Measurements from ENCODE around the gene FOXR2. TPM values are rescaled to one million over a fixed set of nuclear protein-coding genes. Genes with fewer than 3 reads are reported as not detected.

FOXR2 gene
- total and polyA plus RNA-seq, 2 of the 4 experiments (the other 2 are of a cell fraction): not detected

DNA sequence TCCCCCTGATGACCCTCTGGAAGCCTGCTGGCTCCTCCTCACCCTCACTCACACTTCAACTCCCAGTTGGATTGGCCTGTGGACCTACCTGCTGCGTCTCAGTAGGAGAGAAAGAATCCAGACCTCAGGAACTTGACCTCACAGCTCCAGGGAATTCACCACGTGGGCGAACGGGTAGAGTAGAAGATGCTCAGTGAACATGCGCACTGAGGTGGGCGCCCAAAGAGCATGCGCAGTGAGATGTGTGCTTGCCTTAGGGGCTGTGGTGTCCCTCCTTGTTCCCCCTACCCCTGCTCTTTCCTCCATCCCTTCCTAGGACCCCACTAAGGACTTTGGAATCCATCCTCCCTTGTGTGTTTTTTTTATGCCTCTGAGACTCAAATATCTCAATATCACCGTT is 12.9 kb downstream of the FOXR2 start:
- dilution Hi-C loops (cut with HindIII; ENCODE audit: low sequenced_read_pairs, unreplicated experiment) (no loop called here), intact Hi-C loops (cut with micrococcal nuclease) (no loop called here), in situ Hi-C loops (cut with MboI; ENCODE audit: low sequenced_read_pairs) (no loop called here)
- no peaks in the 10 kb centered on the region for H3K4me1 ChIP-seq (ENCODE audit: control insufficient read depth, insufficient read depth, low read length)
- no peak overlapping the region for H3K9ac ChIP-seq (ENCODE audit: low read depth, low read length)
- no peak overlapping the region for H4K5ac ChIP-seq (ENCODE audit: low read depth, low read length)
- no CpG with 5 or more reads among the region's 8 CpGs for WGBS, 2 experiments (ENCODE audit: extremely low coverage in 2 of 2, insufficient read length in 1 of 2)
- ATAC-seq (ENCODE audit: low read depth) (no peak), DNase-seq (no peak)
- no peak overlapping the region for H3K56ac ChIP-seq (ENCODE audit: extremely low read depth, insufficient read depth, low read length)
- H3K4me2 ChIP-seq (ENCODE audit: low read depth, low read length): no peak overlapping the region
- no peak overlapping the region for H2AFZ ChIP-seq (replicated peaks; ENCODE audit: low read length, poor library complexity)
- ChIA-PET CTCF (no interaction called here), POLR2A (ENCODE audit: unreplicated experiment) (no interaction called here)
- no peaks in the 10 kb centered on the region for H4K20me1 ChIP-seq (ENCODE audit: insufficient read depth, low read length)
- no peak overlapping the region for H3K14ac ChIP-seq (replicated peaks; ENCODE audit: low read depth, low read length)
- 0 out of 2 replicates have a peak, but pooled peaks cover 3% of the 10 kb centered on the region for H3K9me3 ChIP-seq (ENCODE audit: control insufficient read depth, insufficient read depth, low read length)
- H3K4ac ChIP-seq (ENCODE audit: low read depth, low read length): no peak overlapping the region
- H3K9me1 ChIP-seq (ENCODE audit: insufficient read depth, low read length): no peaks in the 10 kb centered on the region
- H3K18ac ChIP-seq (ENCODE audit: low read depth, low read length): no peak overlapping the region
- H3K4me3 ChIP-seq (ENCODE audit: insufficient read depth, low read depth, low read length): no peak overlapping the region
- H4K8ac ChIP-seq (ENCODE audit: low read depth in 2 of 2, low read length in 2 of 2): no peak overlapping the region
- no peaks in the 10 kb centered on the region for H3K27me3 ChIP-seq (ENCODE audit: control insufficient read depth, insufficient read depth, low read length)
- no peak overlapping the region for H2BK5ac ChIP-seq (ENCODE audit: low read depth, low read length, poor library complexity, severe bottlenecking)
- no peak overlapping the region for H4K91ac ChIP-seq (ENCODE audit: insufficient read depth, low read depth, low read length)
- no peak overlapping the region for H3K27ac ChIP-seq (ENCODE audit: insufficient read depth, low read length)
- H3K23ac ChIP-seq (ENCODE audit: low read depth, low read length): no peak overlapping the region
- H3K36me3 ChIP-seq (ENCODE audit: control insufficient read depth, insufficient read depth, low read length): no peaks in the 10 kb centered on the region
- TF ChIP-seq CEBPB (IDR thresholded peaks at IDR 0.05; ENCODE audit: low read depth, low read length): no peak
- no peak for TF ChIP-seq MAZ (IDR thresholded peaks at IDR 0.05; ENCODE audit: borderline replicate concordance, low read depth, low read length)
- TF ChIP-seq SMC3 (IDR thresholded peaks at IDR 0.05; ENCODE audit: low read depth, low read length): no peak
- TF ChIP-seq ELK1 (IDR thresholded peaks at IDR 0.05; ENCODE audit: borderline replicate concordance, low read depth, low read length): no peak
- no peak for TF ChIP-seq RAD21 (IDR thresholded peaks at IDR 0.05; ENCODE audit: low read length)
- no peak for TF ChIP-seq RCOR1 (IDR thresholded peaks at IDR 0.05; ENCODE audit: insufficient replicate concordance, low read length)
- TF ChIP-seq POLR2A (IDR thresholded peaks at IDR 0.05; ENCODE audit: low read depth, low read length): no peak
- TF ChIP-seq RFX5 (IDR thresholded peaks at IDR 0.05; ENCODE audit: low read depth, low read length): no peak
- no peak for TF ChIP-seq NFE2L2 (IDR thresholded peaks at IDR 0.05; ENCODE audit: low read depth, low read length)
- no peak for TF ChIP-seq MAFK (IDR thresholded peaks at IDR 0.05; ENCODE audit: low read depth, low read length)
- TF ChIP-seq BHLHE40 (IDR thresholded peaks at IDR 0.05; ENCODE audit: low read depth, low read length): no peak
- no peak for TF ChIP-seq USF2 (IDR thresholded peaks at IDR 0.05; ENCODE audit: low read depth, low read length)
- TF ChIP-seq CTCF (conservative IDR thresholded peaks at IDR 0.05; ENCODE audit: low read depth, low read length): no peak
- no peak for TF ChIP-seq MXI1 (IDR thresholded peaks at IDR 0.05; ENCODE audit: borderline replicate concordance, low read depth, low read length)
- no peak for TF ChIP-seq FOS (IDR thresholded peaks at IDR 0.05; ENCODE audit: low read depth, low read length)
- BruUV-seq (replicated peaks): no TSS peak
- H2BK20ac ChIP-seq (ENCODE audit: low read depth, low read length): no peak overlapping the region
- no peaks in the 10 kb centered on the region for H3K79me1 ChIP-seq (ENCODE audit: low read depth in 1 of 2, low read length in 2 of 2)
- H2BK15ac ChIP-seq (ENCODE audit: low read depth, low read length): no peak overlapping the region
- no peak overlapping the region for H2AK9ac ChIP-seq (replicated peaks; ENCODE audit: low read depth, low read length, poor library complexity)
- no peak overlapping the region for H2AK5ac ChIP-seq (ENCODE audit: low read depth, low read length)
- H2BK120ac ChIP-seq (ENCODE audit: low read depth, low read length): no peak overlapping the region

Data from IMR-90 (cell line).